GM12891 (cell line): ENCODE results near the gene NRP1.

Experiments
- POLR2A ChIP-seq: IDR thresholded peaks from 2 replicates; pipeline ENCODE4 v1.6.1; 2011; ENCODE audit warnings: low read depth, low read length, control low read depth
- POLR2AphosphoS5 ChIP-seq: IDR thresholded peaks from 2 replicates; pipeline ENCODE4 v1.6.1; 2011; ENCODE audit warnings: low read depth, low read length, control low read depth
- SPI1 ChIP-seq: IDR thresholded peaks from 2 replicates; pipeline ENCODE4 v1.6.1; 2011; ENCODE audit warnings: low read depth, low read length, control low read depth
- TAF1 ChIP-seq: IDR thresholded peaks from 2 replicates; pipeline ENCODE4 v1.6.1; 2011; ENCODE audit warnings: low read depth, low read length, control low read depth

DNA sequence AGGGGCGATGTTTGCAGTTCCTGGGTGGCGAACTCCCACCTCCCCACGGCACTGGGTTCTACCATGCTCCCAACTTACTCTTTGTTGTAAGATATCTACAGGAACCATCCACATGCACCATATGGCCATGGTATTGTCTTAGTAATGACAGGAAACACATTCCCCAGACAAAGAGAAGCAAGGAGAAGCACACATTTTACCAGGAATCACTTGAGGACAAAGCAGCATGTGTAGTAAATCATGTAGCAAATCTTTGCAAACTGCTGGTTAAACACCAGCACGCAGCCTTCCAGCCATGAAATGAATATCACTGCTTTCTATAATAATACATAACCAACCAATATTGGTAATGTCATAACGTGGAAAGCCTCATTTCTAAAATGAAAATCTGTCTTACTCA is 101.2 kb downstream of the NRP1 start:
- TF ChIP-seq TAF1 (no peak), POLR2A (no peak), POLR2AphosphoS5 (no peak), SPI1 (no peak)
